Fibroblast of villous mesenchyme (primary cell): ENCODE measurements around the gene FLVCR2. TPM values are rescaled to one million over a fixed set of nuclear protein-coding genes. Genes with fewer than 3 reads are reported as not detected.

Source experiments
- DNase-seq: peaks from one replicate; pipeline ENCODE4 v3.0.0-alpha.2; 2010; ENCODE audit warnings: low read depth
- H3K4me3 ChIP-seq: 2 replicates; pipeline ENCODE4 v1.5.1; 2011; ENCODE audit warnings: low read depth, mild to moderate bottlenecking, low read length
- CTCF ChIP-seq: IDR thresholded peaks from 2 replicates; pipeline ENCODE4 v1.5.1; 2012; ENCODE audit warnings: low read depth, mild to moderate bottlenecking, low read length; ENCODE audit not compliant: insufficient read depth
- total RNA-seq: library from RNA; depleted of rRNA; stranded (reverse); fragments of >200 nt; gene quantifications from 2 replicates; pipeline ENCODE4 v1.2.3, GENCODE V29; 2012

Gene FLVCR2
- total RNA-seq, 1 donor, result 0.43 TPM

- no peak for TF ChIP-seq CTCF
- DNase-seq, result no peak
- H3K4me3 ChIP-seq, result no peak overlapping the region
Observed at GRCh38 chr14:75554482-75554881, 23.9 kb upstream of the FLVCR2 start.

GRCh38 chr14:75558440-75558839, 20.0 kb upstream of the FLVCR2 start:
- no peak for DNase-seq
- H3K4me3 ChIP-seq, result no peak overlapping the region
- TF ChIP-seq CTCF, result no peak

- DNase-seq, result no peak
- no peak for TF ChIP-seq CTCF
- H3K4me3 ChIP-seq, result no peak overlapping the region
Observed at GRCh38 chr14:75559045-75559444, 19.4 kb upstream of the FLVCR2 start.

- peak; percentile 81 for DNase-seq
- H3K4me3 ChIP-seq, result no peak overlapping the region
- no peak for TF ChIP-seq CTCF
Observed at GRCh38 chr14:75559451-75560222, 18.8 kb upstream of the FLVCR2 start.

GRCh38 chr14:75561013-75561432, 17.4 kb upstream of the FLVCR2 start:
- TF ChIP-seq CTCF, result peak; percentile 89
- peak; percentile 73 for DNase-seq
- H3K4me3 ChIP-seq, result no peak overlapping the region

GRCh38 chr14:75562089-75562488, 16.3 kb upstream of the FLVCR2 start:
- no peak overlapping the region for H3K4me3 ChIP-seq
- no peak for DNase-seq
- no peak for TF ChIP-seq CTCF

DNA sequence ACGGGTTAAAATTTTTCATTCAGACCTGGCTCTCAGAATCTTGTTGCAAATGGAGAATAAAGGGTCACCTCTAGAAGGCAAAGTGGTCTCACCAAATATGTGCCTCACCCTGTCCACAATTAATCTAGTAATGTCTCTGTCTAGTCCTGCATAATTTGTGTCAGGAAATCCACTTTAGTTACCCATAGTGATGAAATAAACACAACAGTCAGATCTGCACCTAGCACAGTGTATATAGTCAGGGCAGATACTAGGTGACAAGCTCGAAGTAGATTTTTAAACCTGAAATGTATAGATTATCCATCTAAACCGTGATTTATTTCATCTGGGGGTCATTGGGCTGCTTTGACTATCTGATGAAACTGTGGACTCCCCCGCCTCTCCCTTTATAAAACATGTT, 15.9 kb upstream of the FLVCR2 start:
- no peak for DNase-seq
- no peak for TF ChIP-seq CTCF
- no peak overlapping the region for H3K4me3 ChIP-seq
